GM19455 (cell line): ENCODE measurements around the gene PLEKHH1.
"Not testable (repeated sequence)": the region's sequence is repeated elsewhere in the genome, so short reads cannot be mapped to it uniquely, and the experiment has no call there.

Experiments used
- ATAC-seq: cut with Tn5 transposase; IDR thresholded peaks from one replicate; pipeline ENCODE4 v1.9.1; 2021; ENCODE audit not compliant: unreplicated experiment

Gene PLEKHH1

GRCh38 chr14:67620217-67620785 lies 87.2 kb downstream of the PLEKHH1 start:
- ATAC-seq = no peak

- ATAC-seq = no peak
Observed at GRCh38 chr14:67622675-67623074, 89.6 kb downstream of the PLEKHH1 start.

- ATAC-seq = no peak
Observed at GRCh38 chr14:67623114-67623513, 90.0 kb downstream of the PLEKHH1 start.

DNA sequence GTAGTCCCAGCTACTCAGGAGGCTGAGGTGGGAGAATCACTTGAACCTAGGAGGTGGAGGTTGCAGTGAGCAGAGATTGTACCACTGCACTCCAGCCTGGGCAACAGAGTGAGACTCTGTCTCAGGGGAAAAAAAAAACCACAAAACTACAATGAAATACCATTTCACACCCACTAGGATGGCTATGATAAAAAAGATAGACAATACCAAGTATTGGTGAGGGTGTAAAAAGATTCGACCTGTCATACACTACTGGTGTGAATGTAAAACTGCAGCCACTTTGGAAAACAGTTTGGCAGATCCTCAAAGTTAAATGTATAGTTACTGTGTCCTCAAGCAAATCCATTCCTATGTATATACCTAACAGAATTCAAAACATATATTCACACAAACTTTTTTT lies 93.0 kb downstream of the PLEKHH1 start:
- ATAC-seq = not testable (repeated sequence)

DNA sequence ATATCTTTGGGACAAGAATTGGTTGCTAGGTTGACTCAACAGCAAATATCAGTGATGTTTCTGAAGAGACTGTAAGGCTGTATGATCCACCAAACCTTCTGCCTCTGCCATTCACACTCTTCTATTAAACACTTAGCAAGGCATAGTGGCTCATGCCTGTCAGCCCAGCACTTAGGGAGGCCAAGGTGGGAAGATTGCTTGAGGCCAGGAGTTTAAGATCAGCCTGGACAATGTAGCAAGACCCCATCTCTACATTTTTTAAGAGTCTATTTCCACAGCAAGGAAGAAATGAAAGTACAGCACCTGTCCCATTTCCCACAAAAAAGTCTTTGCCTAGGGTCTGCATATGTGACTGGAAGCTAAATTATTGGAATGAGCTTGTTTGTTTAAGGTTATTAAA lies 94.4 kb downstream of the PLEKHH1 start:
- no peak for ATAC-seq

DNA sequence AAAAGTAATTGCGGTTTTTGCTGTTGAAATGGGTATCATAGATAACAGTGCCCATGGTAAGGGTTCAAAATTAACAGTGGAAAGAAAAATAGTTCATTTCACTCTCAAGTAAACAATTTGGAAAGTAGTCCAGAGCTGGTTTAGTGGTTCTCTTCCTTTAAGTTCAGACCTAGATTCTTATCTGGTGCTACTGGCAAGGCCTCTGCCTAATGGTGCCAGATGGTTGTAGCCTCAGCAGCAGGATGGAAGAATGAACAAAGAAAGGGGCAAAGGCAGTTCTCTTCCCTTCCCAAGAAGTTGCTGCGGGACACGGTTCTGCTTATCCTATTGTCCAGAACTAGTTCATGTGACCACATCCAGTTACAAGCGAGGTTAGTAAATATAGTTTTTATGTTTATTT lies 97.1 kb downstream of the PLEKHH1 start:
- no peak for ATAC-seq

- ATAC-seq = no peak
Observed at GRCh38 chr14:67630938-67631337, 97.8 kb downstream of the PLEKHH1 start.

- no peak for ATAC-seq
Observed at GRCh38 chr14:67633451-67634147, 100.5 kb downstream of the PLEKHH1 start.

- no peak for ATAC-seq
Observed at GRCh38 chr14:67636361-67636919, 103.3 kb downstream of the PLEKHH1 start.

GRCh38 chr14:67638642-67639041 lies 105.6 kb downstream of the PLEKHH1 start:
- no peak for ATAC-seq
